HEK293T (cell line): ENCODE results near the gene GARS1.

ENCODE experiments used
- ARNT ChIP-seq: fragments of 450-650 bp; IDR thresholded peaks from 2 replicates; pipeline ENCODE4 v1.6.1; 2017; ENCODE audit warnings: mild to moderate bottlenecking
- CTBP1 ChIP-seq: fragments of 450-650 bp; IDR thresholded peaks from 2 replicates; pipeline ENCODE4 v1.6.1; 2016; ENCODE audit warnings: borderline replicate concordance
- ELF4 ChIP-seq: fragments of 450-650 bp; IDR thresholded peaks from 2 replicates; pipeline ENCODE4 v1.6.1; 2017; ENCODE audit warnings: antibody characterized with exemption
- FOXK2 ChIP-seq: fragments of 450-650 bp; IDR thresholded peaks from 2 replicates; pipeline ENCODE4 v1.6.1; 2016; ENCODE audit warnings: mild to moderate bottlenecking
- FOXM1 ChIP-seq: fragments of 450-650 bp; IDR thresholded peaks from 2 replicates; pipeline ENCODE4 v1.6.1; 2017; ENCODE audit warnings: mild to moderate bottlenecking, borderline replicate concordance
- HDGF ChIP-seq: fragments of 450-650 bp; IDR thresholded peaks from 2 replicates; pipeline ENCODE4 v1.6.1; 2017; ENCODE audit warnings: antibody characterized with exemption, borderline replicate concordance
- LEF1 ChIP-seq: fragments of 450-650 bp; IDR thresholded peaks from 2 replicates; pipeline ENCODE4 v1.6.1; 2017; ENCODE audit warnings: mild to moderate bottlenecking, borderline replicate concordance
- NFRKB ChIP-seq: fragments of 450-650 bp; IDR thresholded peaks from 2 replicates; pipeline ENCODE4 v1.6.1; 2016; ENCODE audit warnings: mild to moderate bottlenecking, moderate library complexity
- SP1 ChIP-seq: fragments of 450-650 bp; IDR thresholded peaks from 2 replicates; pipeline ENCODE4 v1.6.1; 2017
- TARDBP ChIP-seq: fragments of 450-650 bp; IDR thresholded peaks from 2 replicates; pipeline ENCODE4 v1.6.1; 2016
- ZNF384 ChIP-seq: fragments of 450-650 bp; IDR thresholded peaks from 2 replicates; pipeline ENCODE4 v1.6.1; 2016

DNA sequence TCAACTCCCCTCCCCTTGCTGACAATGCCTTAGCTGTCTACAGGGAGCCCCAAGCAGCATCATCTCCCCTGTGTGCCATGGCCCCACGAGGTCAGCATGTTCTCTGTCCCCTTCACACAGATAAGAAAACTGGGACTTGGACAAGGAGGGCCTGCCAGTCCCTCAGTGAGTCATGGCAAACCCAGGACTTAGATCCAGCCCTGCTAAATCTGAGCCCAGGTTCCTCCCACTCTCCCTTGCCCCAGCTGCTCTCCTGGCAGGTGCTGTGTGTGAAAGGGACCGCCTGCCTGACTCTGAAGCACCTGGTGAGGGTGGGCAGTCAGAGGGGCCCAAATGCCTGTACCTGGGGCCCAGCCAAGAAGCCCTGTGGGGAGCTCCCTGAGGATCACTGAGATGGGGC lies 80.2 kb downstream of the GARS1 start:
- TF ChIP-seq SP1 (no peak), FOXM1 (no peak), ELF4 (no peak), TARDBP (no peak), FOXK2 (no peak), NFRKB (no peak), ARNT (no peak), HDGF (no peak), ZNF384 (no peak), CTBP1 (no peak), LEF1 (no peak)
